Hepatocyte (in vitro differentiated cells): ENCODE measurements around the gene RBM47.

Experiments used
- CTCF ChIP-seq: fragments of 200-600 bp; sonication (generic); IDR thresholded peaks from 2 replicates; pipeline ENCODE4 v1.5.1; 2016; ENCODE audit warnings: antibody characterized with exemption, mild to moderate bottlenecking; ENCODE audit not compliant: poor library complexity
- EZH2 ChIP-seq: fragments of 200-600 bp; sonication (generic); IDR thresholded peaks from 2 replicates; pipeline ENCODE4 v1.6.1; 2016; ENCODE audit warnings: antibody characterized with exemption, mild to moderate bottlenecking, borderline replicate concordance

GRCh38 chr4:40446839-40447238, 182.8 kb downstream of the RBM47 start:
- TF ChIP-seq CTCF, result no peak
- TF ChIP-seq EZH2, result no peak
